ENCODE measurements around the gene TAF1A. TPM values are rescaled to one million over a fixed set of nuclear protein-coding genes. Genes with fewer than 3 reads are reported as not detected.

Gene TAF1A
- total and polyA plus RNA-seq, 10 donors = 4.0 to 14.9 (median 10.8) TPM

DNA sequence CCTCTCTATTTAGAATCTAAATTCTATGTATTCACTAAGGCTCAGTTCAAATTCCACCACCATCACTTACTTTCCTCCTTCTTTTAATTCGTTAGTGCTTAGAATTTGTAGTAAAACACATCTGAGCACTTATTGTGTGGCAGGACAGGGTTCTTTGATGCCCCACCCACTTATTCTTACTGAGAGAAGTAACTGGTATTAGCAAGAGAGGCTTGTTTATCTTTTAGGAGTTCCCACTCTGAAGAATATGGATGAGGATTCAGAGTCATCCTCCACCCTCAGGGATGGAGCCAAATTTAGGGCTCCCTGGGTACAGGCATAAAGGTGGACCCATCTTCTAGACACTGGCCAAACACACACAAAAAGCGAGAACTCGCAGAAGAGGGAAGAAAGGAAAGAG lies 11.5 kb upstream of the TAF1A start:
- H3K27me3 ChIP-seq (replicated peaks in 1 of 7) = no peaks in the 10 kb centered on the region
- 70 to 89% (median 81%) methylated on average over 3 of the region's 3 CpGs for WGBS, 5 donors
- no peak for DNase-seq
- H3K27ac ChIP-seq = no peak overlapping the region
- H3K9me3 ChIP-seq = no peaks in the 10 kb centered on the region
- H3K4me3 ChIP-seq = no peak overlapping the region
- no peaks in the 10 kb centered on the region for H3K36me3 ChIP-seq
- no peaks in the 10 kb centered on the region for H3K4me1 ChIP-seq
- TF ChIP-seq CTCF (IDR thresholded peaks at IDR 0.05 in 8 of 11, conservative IDR thresholded peaks at IDR 0.05 in 3 of 11) = no peak
- TF ChIP-seq POLR2A (IDR thresholded peaks at IDR 0.05) = no peak
- TF ChIP-seq POLR2AphosphoS5 (IDR thresholded peaks at IDR 0.05) = no peak
- intact Hi-C loops (cut with DNase I; ENCODE audit: low total_unique reads) = no loop called here

GRCh38 chr1:222600281-222600680 lies 10.5 kb upstream of the TAF1A start:
- TF ChIP-seq POLR2AphosphoS5 (IDR thresholded peaks at IDR 0.05) (no peak), POLR2A (IDR thresholded peaks at IDR 0.05) (no peak), CTCF (IDR thresholded peaks at IDR 0.05 in 8 of 11, conservative IDR thresholded peaks at IDR 0.05 in 3 of 11) (no peak)
- 74 to 87% (median 77%) methylated on average over 1 of the region's 1 CpG for WGBS, 5 donors
- Histone ChIP-seq H3K4me3 (no peak overlapping the region), H3K9me3 (no peaks in the 10 kb centered on the region), H3K4me1 (no peaks in the 10 kb centered on the region), H3K27ac (no peak overlapping the region), H3K36me3 (no peaks in the 10 kb centered on the region), H3K27me3 (replicated peaks in 1 of 7) (no peaks in the 10 kb centered on the region)
- no peak for DNase-seq
- intact Hi-C loops (cut with DNase I; ENCODE audit: low total_unique reads) = no loop called here

GRCh38 chr1:222596696-222597095 lies 7.0 kb upstream of the TAF1A start:
- no peaks in the 10 kb centered on the region for H3K27me3 ChIP-seq (replicated peaks in 1 of 7)
- WGBS, 5 donors = 87 to 96% (median 92%) methylated on average over 4 of the region's 4 CpGs

GRCh38 chr1:222594789-222595188 lies 5.1 kb upstream of the TAF1A start:
- TF ChIP-seq POLR2A (IDR thresholded peaks at IDR 0.05) (no peak), CTCF (IDR thresholded peaks at IDR 0.05 in 8 of 11, conservative IDR thresholded peaks at IDR 0.05 in 3 of 11) (no peak)
- Histone ChIP-seq H3K36me3 (no peaks in the 10 kb centered on the region), H3K9me3 (no peaks in the 10 kb centered on the region), H3K4me3 (no peak overlapping the region), H3K4me1 (peaks cover 3 to 10% (median 8%) of the 10 kb centered on the region in 6 donors), H3K27me3 (replicated peaks in 1 of 7) (no peaks in the 10 kb centered on the region), H3K27ac (no peak overlapping the region)
- intact Hi-C loops (cut with DNase I; ENCODE audit: low total_unique reads) = no loop called here
- 92 to 97% (median 94%) methylated on average over 3 of the region's 3 CpGs for WGBS, 5 donors
- DNase-seq = no peak

More at GRCh38 chr1:222596696-222597095, 7.0 kb upstream of the TAF1A start:
- no peaks in the 10 kb centered on the region for H3K9me3 ChIP-seq
- H3K4me3 ChIP-seq = no peak overlapping the region
- H3K36me3 ChIP-seq = no peaks in the 10 kb centered on the region
- intact Hi-C loops (cut with DNase I; ENCODE audit: low total_unique reads) = no loop called here
- no peak for DNase-seq
- H3K4me1 ChIP-seq = no peaks in the 10 kb centered on the region
- H3K27ac ChIP-seq = no peak overlapping the region
- TF ChIP-seq CTCF (IDR thresholded peaks at IDR 0.05 in 8 of 11, conservative IDR thresholded peaks at IDR 0.05 in 3 of 11) (no peak), POLR2AphosphoS5 (IDR thresholded peaks at IDR 0.05) (no peak), POLR2A (IDR thresholded peaks at IDR 0.05) (no peak)
